Activated CD8-positive, alpha-beta memory T cell treated with anti-CD3 and anti-CD28 coated beads, Interleukin-2, amount 50 U/mL, for 1 hour (primary cell): Measurements from ENCODE around the gene ARCN1.
"Not testable (repeated sequence)": the region's sequence is repeated elsewhere in the genome, so short reads cannot be mapped to it uniquely, and the experiment has no call there.

Source experiments
- DNase-seq: peaks from one replicate; pipeline ENCODE4 v3.0.0-alpha.2; 2020; ENCODE audit errors: extremely low read depth

The ARCN1 gene

DNA sequence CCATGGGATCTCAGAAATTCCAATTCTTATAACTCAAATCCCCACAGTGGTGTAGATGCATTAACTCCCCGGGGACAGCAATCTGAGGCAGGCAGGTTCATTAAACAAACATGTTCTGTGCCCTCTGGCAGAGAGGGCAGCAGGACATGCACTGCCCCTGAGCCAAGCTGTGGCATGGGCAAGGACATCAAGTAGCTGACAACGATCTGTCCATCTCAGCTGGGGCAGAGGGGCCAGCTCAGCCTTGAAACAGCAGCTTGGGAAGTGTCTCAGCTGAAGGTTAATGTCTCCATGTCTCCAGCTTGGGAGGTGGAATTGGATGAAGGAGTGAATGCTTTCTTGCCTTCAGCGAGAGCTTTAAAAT, 27.6 kb upstream of the ARCN1 start:
- no peak for DNase-seq

DNA sequence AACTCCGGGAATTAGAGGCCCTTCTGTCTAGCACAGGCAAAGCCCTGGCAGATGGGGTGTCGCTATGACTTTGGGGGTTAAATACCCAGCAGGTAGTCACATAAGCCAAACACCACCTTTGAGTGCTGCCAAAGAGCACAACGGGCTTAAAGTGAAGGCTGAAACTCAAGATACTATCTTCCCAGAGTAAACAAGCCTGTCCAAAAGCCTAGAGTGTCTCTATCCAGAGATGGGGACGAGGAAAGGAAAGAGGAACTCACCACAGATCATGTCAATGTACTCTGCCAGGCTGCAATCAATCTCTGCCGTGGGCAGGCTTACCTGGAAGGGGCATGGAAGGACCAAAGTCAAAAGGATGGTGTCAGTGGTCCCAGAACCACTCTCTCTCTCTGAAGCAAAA, 26.7 kb upstream of the ARCN1 start:
- DNase-seq: no peak

DNA sequence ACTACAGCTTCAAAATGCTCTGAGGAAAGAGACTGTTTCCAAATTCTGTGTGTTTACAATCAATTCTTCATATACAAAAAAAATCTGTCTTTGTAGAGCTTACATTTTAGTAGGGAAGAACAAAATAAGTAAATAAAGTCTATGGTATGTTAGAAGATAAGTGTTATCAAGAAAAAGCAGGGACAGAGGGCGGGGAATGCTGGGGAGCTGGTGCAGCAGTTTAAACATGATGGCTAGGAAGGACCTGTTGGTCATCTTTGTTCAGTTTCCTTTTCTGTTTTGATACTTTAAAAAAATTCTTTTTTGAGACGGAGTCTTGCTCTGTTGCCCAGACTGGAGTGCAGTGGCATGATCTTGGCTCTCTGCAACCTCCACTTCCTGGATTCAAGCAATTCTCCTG, 25.1 kb upstream of the ARCN1 start:
- no peak for DNase-seq

DNA sequence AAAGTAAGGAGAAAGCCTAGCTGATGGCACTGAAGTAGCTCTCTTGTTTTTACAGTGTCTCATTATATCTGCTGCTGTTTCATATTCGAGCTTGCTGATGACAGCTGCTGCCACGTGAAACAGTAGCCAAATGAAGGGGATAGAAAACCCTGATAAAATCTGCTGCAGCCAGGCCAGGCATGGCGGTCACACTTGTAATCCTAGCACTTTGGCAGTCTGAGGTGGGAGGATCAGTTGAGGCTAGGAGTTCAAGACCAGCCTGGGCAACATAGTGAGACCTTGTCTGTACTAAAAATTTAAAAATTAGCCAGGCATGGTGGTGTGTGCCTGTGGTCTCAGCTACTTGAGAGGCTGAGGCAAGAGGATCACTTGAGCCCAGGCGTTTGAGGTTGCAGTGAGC, 19.9 kb upstream of the ARCN1 start:
- DNase-seq: no peak

DNA sequence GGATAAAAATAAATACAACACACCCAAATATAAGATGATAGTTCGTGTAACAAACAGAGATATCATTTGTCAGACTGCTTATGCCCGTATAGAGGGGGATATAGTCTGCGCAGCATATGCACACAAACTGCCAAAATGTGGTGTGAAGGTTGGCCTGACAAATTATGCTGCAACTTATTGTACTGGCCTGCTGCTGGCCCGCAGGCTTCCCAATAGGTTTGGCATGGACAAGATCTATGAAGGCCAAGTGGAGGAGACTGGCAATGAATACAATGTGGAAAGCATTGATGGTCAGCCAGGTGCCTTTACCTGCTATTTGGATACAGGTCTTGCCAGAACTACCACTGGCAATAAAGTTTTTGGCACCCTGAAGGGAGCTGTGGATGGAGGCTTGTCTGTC, 11.4 kb upstream of the ARCN1 start:
- no peak for DNase-seq

DNA sequence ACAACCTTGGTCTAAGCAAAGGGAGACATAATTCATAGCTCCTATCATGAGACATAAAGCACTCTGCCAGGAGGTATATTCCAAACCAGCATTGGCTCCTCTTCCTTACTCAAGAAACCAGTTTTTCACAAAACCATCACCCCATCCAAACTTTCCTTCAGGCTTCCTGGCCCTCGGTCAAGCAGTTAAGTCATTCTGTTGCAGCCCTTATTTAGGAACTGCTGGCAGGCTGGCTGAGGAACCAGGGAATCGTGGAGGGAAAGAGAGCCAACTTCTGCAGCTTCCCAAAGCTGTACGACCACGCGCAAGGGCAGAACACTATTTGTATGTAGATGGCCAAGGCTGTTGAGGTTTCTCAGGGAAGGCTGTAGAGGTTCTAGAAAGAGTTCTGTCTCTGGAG, 7.2 kb upstream of the ARCN1 start:
- no peak for DNase-seq

DNA sequence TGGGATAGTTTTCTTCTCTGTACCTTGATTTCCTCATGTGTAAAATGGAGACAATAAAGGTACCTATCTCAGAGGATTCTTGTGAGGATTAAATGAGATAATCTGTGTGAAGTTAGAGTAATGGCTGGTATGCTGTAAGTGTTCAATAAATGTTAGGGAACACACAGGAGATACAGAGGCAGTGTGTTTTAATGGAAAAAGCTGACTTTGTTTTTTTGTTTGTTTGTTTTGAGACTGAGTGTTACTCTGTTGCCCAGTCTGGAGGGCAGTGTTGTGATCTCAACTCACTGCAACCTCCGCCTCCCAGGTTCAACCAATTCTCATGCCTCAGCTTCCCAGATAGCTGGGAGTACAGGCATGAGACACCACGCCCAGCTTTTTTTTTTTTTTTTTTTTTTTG, 2.5 kb upstream of the ARCN1 start:
- DNase-seq: no peak

DNA sequence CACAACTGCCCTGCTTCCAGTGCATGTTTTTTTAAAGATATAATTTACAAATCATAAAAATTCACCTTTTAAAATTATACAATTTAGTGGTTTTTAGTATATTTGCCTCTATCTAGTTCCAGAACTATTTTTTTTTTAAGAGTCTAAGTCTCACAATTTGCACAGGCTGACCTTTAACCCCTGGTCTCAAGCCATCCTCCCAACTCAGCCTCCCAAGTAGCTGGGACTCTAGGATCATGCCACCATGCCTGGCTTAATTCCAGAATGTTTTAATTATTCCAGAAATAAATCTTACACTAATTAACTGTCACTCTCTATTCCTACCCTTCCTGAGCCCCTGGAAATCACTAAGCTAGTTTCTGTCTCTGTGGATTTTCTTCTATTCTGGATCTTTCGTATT, 1.4 kb upstream of the ARCN1 start:
- DNase-seq: no peak

DNA sequence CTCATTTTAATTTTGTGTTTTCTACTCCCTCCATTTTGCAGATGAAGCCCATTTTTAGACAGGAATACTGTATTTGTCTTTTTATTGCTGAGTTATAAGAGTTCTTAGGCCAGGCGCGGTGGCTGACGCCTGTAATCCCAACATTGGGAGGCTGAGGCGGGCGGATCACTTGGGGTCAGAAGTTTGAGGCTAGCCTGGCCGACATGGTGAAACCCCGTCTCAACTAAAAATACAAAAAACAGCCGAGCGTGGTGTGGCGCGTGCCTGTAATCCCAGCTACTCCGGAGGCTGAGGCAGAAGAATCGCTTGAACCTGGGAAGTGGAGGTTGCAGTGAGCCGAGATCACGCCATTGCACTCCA, 528 bp upstream of the ARCN1 start:
- DNase-seq: not testable (repeated sequence)

DNA sequence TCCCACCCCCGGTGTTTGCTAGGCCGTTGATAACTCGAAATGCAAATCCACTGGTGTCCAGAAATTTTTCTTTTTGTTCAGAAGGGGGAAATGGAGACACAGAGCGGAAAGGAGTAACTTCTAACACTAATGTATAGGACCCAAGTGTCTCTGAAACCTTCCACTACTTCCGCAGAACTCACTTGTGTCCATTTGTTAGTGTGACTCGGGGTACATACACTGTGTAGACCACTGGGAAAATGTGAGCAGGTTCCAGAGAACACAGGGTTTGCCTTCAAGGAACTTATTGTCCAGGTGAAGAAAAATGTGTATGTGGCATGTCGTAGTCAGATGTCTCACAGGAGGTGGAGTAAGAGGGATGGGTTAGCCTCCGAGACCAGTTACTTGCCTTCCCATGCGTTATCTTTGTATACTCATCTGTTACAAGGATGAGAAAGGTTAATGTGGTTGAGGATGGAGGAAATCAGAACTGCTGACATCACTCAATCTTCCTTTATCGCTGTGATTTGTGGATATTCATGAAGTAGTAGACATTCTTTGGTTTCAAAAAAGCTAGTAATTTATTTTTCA, 857 bp downstream of the ARCN1 start:
- DNase-seq: peak; percentile 4

DNA sequence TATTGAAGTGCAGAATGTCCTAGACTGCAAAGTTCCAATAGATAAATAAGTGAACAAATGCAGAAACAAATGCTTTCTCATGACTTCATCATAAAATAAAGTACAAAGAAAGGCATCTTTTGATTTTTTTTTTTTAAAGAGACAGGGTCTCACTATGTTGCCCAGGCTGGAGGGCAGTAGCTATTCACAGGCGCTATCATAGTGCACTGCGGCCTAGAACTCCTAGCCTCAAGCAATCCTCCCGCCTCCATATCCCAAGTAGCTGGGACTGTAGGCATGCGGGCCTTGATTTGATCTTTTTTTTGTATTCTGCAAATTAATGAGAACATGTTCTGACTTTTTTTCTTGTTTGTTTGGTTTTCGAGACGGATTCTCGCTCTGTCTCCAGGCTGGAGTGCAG, 2.4 kb downstream of the ARCN1 start:
- no peak for DNase-seq

DNA sequence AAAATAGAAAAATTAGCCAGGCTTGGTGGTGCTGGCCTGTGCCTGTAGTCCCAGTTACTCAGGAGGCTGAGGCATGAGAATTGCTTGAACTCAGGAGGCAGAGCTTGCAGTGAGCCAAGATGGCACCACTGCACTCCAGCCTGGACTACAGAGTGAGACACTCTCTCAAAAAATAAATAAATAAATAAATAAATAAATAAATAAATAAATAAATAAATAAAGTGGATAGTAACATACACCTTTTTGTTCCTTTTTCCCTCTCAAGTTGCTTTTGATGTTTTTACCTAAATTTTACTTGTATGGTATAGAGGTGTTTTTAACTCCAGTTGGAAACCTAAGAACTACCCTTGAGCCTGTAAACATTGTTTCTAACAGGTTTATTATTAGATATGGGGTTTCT, 5.8 kb downstream of the ARCN1 start:
- DNase-seq: not testable (repeated sequence)

DNA sequence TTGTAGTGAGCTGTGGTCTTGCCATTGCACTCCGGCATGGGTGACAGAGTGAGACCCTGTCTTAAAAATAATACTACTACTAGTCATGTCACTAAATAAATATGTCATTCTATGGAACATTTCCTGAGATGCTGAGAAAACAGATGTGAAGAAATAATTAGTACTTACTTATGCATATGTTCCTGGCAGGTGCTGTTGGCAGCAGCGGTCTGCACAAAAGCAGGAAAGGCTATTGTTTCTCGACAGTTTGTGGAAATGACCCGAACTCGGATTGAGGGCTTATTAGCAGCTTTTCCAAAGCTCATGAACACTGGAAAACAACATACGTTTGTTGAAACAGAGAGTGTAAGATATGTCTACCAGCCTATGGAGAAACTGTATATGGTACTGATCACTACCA, 8.8 kb downstream of the ARCN1 start:
- no peak for DNase-seq

DNA sequence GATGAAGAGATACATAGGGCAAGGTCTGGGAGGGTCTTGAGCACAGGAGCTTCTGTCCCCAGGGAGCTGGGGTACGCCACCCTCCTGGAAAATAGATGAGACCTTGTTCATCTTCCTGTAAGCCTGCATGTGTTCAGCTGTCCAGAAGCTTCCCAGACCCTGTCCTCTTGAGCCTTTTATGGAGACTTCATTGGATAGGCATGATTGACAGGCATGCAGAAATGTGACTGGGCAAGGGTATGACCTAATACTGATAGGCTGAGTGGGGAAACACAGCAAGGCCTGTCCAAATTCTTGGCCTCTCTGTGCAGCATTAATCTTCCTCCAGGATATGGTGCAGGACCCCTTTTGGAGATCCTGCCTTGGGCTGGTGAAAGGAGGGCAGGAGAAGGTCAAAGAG, 15.7 kb downstream of the ARCN1 start:
- DNase-seq: no peak

DNA sequence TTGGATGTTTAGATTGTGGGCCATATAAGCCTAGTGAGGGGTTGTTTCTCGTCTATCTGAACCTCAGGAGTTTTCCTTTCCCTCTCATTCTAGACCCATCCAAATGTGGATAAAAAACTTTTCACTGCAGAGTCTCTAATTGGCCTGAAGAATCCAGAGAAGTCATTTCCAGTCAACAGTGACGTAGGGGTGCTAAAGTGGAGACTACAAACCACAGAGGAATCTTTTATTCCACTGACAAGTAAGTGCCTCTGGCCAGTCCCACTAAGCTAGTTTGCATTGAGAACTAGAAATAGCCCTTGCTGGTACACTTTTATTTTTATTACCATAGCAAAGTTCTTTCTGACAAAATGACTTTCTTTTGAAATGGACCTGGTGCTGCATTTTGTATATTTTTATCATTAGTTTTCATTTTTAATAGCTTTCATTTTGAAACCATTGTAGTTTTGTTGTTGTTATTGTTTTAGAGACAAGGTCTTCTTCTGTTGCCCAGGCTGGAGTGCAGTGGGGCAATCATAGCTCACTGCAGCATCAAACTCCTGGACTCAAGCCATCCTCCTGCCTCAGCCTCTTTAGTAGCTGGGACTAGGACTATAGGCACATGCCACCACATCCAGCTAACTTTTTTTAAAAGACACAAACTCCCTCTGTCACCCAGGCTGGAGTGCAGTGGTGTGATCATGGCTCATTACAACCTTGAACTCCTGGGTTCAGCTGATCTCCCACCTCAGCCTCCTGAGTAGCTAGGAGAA, 20.6 kb downstream of the ARCN1 start:
- DNase-seq: no peak

DNA sequence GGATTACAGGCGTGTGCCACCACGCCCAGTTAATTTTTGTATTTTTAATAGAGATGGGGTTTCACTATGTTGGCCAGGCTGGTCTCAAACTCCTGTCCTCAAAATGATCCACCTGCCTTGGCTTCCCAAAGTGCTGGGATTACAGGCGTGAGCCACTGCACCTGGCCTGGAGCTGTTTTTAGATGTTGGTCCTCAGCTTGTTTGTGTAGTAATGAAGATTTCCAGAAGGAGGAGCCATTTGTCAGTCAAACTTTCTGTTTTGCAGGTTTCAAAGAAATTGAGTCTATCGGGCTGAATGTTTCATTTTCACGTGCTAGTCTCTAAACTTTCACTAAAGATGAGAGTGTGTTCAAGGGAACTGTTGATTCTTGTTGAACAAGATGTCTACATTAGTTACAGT, 22.8 kb downstream of the ARCN1 start:
- DNase-seq: not testable (repeated sequence)

DNA sequence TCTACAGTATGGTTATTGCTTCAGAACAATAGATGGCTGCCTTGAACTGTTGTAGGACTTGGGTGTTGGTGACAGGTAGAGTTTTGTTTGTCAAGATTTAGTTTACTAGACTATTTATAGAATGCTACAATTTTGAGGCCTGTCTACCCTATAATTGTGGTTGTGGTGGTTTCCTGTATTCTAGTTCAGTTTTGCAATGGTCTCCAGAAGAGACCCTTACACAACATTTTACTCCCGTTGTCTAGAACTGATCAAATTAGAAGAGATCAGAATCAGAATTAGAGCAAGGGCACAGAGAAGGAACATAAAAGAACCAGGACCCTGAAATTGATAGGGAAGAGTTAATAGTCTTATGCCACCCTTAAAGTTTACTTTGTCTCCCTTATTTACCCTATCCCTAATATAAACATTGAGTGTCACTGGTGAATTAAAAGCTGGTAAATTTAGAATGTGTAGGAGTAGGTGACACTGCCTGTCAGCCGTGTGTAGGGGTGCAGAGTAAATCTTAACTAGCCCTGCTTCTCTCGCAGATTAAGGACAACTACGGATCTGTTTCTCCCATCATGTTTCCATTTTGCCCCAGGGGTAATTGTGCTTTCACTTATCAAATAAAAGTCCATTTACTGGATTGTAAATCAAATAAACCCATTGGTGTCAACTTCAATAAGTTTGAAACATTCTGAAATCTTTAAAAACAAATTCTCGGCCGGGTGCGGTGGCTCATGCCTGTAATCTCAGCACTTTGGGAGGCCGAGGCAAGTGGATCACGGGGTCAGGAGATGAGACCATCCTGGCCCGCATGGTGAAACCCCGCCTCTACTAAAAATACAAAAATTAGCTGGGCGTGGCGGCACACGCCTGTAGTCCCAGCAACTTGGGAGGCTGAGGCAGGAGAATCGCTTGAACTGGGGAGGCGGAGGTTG, 24.3 kb downstream of the ARCN1 start:
- no peak for DNase-seq

DNA sequence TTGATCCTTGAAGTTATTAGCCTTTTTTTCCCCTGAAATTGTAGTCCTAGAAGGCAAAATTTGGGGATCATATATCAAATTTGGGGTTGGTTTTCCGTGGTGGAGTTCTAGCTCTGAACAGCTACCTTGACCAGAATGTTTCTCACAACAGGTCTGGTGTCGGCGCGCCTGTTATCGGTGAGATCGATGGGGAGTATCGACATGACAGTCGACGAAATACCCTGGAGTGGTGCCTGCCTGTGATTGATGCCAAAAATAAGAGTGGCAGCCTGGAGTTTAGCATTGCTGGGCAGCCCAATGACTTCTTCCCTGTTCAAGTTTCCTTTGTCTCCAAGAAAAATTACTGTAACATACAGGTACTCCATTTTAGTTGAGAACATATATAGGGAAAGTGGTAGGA, 25.3 kb downstream of the ARCN1 start:
- no peak for DNase-seq

DNA sequence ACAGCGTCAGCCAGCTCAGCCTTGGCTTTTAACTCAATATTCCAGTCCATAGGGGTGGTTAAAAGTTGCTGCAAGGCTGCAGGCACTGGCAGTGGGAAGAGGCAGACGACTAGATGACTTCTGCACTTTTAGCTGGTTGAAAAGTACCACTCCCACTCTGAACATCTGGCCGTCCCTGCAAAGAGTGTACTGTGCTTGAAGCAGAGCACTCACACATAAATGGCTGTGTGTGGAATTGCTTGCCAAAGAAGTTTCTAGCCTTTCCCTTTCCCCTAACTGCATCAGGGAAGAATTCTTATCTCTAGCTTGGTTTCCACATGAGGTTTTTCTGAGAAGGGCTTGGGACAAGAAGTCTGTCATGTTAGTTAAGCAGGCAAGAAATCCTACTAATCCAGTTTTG, 30.1 kb downstream of the ARCN1 start:
- no peak for DNase-seq

DNA sequence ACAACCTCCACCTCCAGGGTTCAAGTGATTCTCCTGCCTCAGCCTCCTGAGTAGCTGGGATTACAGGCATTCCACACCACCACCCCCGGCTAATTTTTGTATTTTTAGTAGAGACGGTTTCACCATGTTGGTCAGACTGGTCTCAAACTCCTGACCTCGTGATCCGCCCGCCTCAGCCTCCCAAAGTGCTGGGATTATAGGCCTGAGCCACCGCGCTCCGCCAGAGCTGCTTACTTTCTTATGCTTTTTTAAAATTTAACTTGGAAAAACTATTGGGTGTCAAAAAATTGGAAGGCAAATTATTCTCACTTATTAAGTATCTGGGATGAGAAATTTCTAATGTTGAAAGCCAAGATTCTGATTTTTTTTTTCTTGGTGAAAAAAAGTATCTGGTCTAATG, 31.5 kb downstream of the ARCN1 start:
- DNase-seq: not testable (repeated sequence)

DNA sequence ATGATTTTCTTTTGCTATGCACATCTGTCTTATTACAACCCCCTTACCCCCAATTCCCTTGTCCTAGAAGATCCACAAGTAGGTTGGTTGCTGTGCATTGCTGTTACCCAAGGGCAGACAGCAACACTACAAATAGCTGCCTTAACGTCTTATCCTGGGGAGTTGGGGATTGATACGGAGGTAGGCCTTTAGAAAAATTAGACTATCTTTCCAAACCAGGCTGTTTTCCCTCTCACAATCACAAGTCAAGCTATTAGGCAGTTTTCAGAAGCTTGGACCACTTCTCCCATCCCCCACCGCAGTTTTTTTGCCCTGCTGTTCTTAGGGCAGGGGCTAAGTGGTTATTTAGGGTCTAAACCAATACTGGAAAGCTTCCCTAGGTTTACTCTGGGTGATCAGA, 32.4 kb downstream of the ARCN1 start:
- no peak for DNase-seq

DNA sequence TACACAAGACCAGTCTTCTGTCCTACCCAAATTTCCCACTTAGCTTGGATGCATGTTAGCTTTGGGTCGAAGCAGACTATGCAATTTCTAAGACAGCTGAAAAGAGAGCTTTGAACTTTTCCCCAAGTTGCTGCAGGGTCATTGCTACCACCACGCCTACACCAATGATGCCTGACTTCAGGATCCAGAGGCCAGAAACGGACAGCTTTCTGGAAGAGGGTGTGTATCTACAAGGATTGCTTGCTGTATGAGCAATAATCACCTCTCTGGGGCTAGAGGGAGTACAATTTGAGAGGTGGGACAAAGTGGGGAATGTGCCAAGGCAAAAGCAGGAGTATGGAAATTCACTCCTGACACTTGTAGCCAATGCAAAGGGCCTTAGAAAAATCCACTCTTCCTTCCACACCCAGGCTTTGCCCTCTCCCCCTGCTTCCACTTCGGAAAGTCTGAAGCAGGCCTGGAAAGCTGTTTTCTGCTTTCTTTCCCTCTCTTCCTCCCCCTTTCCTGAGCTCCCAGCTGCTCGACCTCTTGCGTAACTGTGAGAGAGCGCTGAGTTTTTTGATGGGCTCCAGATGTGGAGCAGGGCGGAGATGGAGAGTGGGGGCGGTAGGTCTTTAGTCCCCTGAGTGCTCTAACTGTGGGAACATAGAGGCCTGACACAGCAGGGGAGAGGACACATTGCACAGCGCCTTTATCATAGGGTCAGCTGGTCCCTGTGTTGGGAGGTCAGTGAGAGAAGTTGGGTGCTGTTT, 33.1 kb downstream of the ARCN1 start:
- no peak for DNase-seq
